GM21723 (cell line): Measurements from ENCODE around the gene SH3GL3.

Source experiments
- ATAC-seq: cut with Tn5 transposase; IDR thresholded peaks from one replicate; pipeline ENCODE4 v1.9.1; 2021; ENCODE audit warnings: mild to moderate bottlenecking, moderate library complexity; ENCODE audit not compliant: unreplicated experiment

SH3GL3 gene

GRCh38 chr15:83565138-83565537 lies 118.0 kb downstream of the SH3GL3 start:
- ATAC-seq: no peak

- no peak for ATAC-seq
Observed at GRCh38 chr15:83565553-83566159, 118.5 kb downstream of the SH3GL3 start.

- no peak for ATAC-seq
Observed at GRCh38 chr15:83567318-83567717, 120.2 kb downstream of the SH3GL3 start.

DNA sequence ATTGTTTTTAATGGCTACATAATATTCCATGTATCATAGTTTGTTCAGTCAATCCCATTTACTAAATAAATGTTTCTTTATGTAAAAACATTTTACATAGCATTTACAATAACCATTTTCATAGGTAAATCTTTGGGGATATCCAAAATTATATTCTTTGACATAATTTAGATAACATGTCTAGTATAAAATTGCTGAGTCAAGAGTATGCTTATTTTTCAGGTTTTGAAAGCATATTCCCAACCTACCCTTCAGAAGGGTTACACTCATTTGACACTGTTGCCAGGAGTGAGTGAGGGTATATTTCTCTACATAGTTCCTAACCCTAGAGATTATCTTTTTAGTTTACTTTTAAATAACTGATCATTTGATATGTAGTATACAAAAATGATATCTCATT lies 122.2 kb downstream of the SH3GL3 start:
- no peak for ATAC-seq

DNA sequence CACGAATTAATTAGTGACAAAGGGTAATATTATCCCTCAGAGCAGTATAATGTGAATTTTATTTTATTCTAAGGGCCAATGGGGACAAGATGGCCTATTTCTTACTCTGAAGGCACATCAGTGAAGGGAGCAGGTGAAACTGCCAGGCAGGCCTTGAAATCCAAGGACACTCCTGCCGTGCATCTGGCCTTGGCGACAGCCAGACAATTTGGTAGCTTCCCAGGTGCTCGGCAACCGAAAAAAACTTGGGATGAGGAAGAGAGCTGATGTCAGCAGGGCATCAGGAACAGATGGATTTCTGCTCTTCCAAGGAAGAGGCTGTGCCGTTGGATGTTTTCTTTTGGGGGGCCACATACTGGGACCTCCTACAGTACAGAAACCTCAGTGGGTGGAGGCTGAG lies 123.6 kb downstream of the SH3GL3 start:
- no peak for ATAC-seq

DNA sequence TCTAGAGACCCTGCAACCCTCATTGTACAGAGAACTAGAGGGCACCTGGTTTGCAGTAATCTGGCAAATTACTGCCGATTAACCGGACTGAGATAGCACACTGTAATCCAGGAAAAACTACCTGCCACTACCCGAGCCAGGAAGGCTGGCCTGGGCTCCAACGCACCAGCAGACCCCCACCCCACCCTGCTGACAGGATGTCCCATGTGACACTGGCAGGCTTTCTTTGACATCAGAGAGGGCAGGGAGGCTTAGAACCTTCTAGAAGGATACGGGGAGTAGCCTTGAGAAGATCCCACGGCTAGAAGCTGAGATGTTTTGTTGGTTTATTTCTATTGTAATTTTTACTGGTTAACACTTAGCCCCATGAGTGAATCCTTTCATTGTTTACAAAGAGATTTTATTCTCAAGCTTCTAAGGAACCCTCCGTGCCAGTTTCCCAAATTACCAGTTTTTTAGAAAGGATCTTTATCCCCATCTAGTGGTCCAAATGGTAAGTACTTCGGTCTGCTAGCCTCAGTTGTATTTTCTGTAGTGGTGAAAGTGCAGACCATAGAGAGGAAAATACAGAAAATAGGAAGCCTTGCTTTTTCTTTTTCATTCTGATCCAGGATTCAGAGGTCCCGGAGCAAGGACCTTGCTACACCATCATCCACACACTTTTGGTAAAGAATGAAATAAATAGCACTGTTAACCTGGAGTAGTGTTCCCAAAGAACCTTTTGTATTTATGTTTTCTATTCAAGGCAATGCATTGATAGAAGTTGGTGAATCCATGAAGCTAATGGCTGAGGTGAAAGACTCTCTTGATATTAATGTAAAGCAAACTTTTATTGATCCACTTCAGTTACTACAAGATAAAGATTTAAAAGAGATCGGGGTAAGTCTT lies 124.9 kb downstream of the SH3GL3 start:
- no peak for ATAC-seq

DNA sequence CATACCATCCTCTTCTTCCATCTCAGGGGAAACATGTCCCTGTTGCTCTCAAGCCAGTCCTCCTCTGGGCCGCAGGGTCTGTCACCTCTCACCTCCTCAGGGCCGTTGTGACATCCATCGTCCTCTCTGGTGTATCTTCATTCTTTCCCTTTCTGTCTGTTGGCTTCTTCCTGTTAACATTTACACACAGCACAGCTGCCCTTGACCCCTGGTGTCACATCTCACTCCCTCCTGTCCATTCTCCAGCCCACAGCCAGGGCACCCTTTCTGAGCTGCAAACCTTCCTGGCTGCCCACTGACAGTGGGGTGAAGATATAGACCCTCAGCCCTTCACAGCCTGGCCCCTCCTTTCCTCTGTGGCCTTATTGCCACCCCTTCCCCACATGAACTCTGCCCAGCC lies 127.2 kb downstream of the SH3GL3 start:
- ATAC-seq: no peak

DNA sequence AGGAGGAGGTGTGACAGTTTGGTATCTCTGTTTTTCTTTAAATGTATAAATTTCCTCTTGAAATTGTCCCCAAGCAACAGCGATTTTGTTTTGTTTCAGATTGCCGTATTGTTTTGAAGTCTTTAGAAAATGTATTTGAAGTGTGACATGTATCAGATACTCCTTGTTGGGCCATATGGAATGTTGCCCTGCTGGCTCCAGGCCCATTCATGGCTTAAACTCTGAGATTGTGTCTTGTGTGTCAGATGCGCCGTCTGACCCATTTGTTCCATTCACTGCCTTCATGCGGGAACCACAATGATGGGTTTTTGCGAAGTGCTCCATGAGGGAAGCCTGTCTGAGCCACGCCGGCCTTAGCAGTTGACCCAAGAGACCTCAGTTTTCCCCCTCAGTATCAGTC lies 131.6 kb downstream of the SH3GL3 start:
- no peak for ATAC-seq

- no peak for ATAC-seq
Observed at GRCh38 chr15:83581381-83581780, 134.2 kb downstream of the SH3GL3 start.

DNA sequence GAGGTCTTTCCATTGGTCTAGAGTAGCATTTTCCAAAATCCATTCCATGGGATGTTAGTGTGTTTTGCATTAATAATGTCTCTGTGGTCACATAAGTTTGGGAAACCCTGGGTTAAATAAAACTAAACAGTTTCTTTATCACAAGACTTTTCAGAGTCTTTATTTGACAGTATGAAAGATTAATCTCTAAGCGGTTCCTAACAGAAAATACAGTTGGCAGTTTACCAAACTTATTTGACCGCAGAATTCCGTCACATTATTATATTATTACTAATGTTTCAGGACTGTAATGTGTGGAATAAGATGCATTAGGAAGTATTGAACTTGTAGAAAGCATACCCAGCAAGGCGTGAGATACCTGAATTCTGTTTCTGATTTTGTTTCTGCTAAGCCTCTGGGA lies 135.2 kb downstream of the SH3GL3 start:
- ATAC-seq: no peak

- ATAC-seq: no peak
Observed at GRCh38 chr15:83585601-83586335, 138.6 kb downstream of the SH3GL3 start.

DNA sequence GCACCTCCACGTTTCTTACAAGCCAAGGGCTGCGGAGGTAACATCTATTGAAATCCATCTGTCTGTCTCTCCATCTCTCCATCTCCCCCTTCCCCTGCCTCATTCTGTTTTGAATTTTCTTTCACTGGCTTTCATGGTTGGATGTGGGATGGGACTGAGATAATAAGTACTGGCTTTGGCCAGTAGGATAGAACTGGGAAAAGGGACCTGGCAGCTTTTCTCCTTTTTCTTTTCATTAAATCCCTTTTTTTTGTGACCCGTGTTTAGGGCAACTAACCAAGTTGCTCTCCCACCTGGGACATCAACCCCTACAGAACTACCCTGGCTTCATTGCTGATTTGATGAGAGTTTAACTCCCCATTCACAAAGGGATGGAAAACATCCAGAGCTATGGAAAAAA lies 139.9 kb downstream of the SH3GL3 start:
- no peak for ATAC-seq

DNA sequence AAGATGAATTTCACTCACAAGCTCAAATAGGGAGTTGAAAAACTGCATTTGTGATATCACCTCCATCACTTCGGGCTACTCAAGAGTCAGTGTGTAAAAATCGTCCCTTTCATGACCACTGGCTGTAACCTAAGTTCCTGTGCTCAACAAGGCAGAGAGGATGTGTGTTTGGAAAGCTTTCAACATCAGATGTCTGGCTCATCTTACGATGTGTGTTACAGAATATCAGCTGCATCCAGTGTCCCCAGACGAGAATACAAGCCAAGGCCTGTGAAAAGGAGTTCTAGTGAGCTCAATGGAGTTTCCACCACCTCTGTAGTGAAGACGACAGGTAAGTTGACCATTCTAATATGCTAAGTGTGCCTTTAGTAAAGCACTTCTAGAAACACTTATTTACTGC lies 141.3 kb downstream of the SH3GL3 start:
- ATAC-seq: no peak

GRCh38 chr15:83592370-83593040 lies 145.4 kb downstream of the SH3GL3 start:
- ATAC-seq: no peak

- no peak for ATAC-seq
Observed at GRCh38 chr15:83595191-83595590, 148.1 kb downstream of the SH3GL3 start.

DNA sequence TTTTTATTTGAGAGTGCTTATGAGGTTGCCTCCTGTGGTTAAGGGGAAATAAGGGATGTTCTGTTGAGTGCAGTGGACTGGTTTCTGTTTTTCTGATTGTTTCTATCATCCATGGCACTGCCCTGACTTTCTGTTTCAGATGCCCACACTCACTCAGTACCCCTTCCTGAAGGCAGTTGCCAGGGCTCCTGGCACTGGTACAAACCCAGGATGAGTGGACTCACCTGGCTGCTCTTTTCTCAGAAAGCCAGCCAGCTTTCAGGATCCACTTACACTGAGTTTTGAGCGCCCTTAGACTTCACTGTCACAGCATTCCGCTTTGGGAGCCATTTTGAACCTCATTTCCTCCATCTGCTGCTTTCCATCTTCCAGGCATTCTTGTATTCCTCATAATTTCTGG lies 150.9 kb downstream of the SH3GL3 start:
- ATAC-seq: no peak

DNA sequence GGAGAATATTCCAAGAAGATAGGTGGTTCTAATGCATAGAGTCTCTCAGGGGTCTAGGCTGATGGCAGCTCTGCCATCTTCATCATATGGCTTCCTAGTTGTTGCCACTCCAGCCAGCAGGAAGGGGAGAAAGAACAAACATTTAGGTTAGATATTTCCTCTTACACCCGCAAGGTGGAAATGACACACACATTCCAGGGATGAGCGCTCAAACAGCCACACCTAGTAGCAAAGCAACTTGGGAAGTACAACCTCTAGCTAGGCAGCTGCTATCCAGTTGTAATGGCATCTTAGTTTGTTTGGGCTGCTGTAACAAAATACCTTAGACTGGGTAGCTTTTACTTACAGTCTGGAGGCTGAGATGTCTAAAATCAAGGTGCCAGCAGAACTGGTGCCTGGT lies 154.9 kb downstream of the SH3GL3 start:
- no peak for ATAC-seq

- ATAC-seq: no peak
Observed at GRCh38 chr15:83604549-83604948, 157.4 kb downstream of the SH3GL3 start.

DNA sequence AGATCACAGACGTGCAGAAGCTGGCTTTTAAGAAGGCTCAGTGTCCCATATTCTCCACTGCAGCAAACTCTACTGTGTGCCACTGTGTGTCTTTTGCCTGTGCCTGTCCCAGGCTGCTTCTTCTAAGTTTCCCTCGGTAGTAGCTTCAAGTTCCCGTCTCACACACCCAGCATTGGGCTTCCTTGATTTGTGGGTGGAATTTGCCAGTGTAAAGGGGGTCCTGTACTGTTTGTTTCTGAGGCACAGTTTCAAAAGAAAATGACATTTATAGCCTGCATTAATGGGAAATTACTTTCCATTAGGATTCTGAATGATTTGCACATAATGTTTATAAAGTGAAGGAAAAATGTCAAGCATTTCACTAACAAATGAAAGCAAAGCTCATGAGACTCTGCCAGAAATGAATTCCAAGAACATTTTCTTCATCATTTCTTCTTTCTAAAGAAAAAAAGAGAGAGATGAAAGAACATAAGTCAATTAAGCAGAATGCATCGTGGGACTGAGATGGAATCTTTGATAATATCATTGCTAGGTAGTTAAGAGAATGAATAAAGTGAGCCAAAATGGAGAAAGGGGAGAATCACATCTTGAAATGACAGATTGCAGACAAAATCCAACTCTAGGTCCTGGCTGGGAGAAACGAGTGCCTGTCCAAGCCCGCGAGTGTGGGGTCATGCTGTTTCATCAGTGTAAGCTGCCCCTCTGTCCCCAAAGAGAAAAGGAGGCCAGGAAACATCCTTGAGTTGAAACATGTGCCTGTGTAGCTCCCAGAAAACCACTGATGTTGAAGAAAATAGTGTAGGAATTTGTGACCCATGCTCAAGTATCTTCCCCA lies 158.2 kb downstream of the SH3GL3 start:
- ATAC-seq: no peak

DNA sequence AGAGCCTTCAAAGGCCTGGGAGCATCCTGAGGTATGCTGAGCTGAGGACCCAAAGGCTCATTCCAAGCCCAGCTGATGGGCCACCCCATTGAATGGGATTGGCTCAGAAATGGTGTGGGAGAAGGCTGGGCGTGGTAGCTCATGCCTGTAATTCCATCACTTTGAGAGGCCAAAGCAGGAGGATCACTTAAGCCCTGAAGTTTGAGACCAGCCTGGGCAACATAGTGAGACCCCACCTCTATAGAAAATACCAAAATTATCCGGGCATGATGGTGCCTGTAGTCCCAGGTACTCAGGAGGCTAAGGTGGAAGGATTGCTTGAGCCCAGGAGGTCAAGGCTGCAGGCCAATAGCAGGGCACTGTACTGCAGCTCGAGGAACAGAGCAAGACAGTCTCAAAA lies 163.0 kb downstream of the SH3GL3 start:
- no peak for ATAC-seq
